ENCODE data around the gene TMEM273.

The TMEM273 gene

GRCh38 chr10:49207936-49208487 is 19.8 kb upstream of the TMEM273 start:
- no peak for TF ChIP-seq MAX (IDR thresholded peaks at IDR 0.05)
- TF ChIP-seq REST (IDR thresholded peaks at IDR 0.05; ENCODE audit: low read depth), result no peak
- no peak for TF ChIP-seq USF1 (IDR thresholded peaks at IDR 0.05)
- TF ChIP-seq YY1 (IDR thresholded peaks at IDR 0.05; ENCODE audit: low read depth), result no peak
- no peak for TF ChIP-seq CREB1 (IDR thresholded peaks at IDR 0.05; ENCODE audit: low read depth)
- no peak for TF ChIP-seq RAD21 (IDR thresholded peaks at IDR 0.05; ENCODE audit: low read depth)
- TF ChIP-seq CEBPB (IDR thresholded peaks at IDR 0.05), result no peak
- TF ChIP-seq TAF1 (IDR thresholded peaks at IDR 0.05; ENCODE audit: low read depth), result no peak
- no peak for TF ChIP-seq EGR1 (IDR thresholded peaks at IDR 0.05)
- TF ChIP-seq NFIC (IDR thresholded peaks at IDR 0.05), result no peak
- TF ChIP-seq EP300 (IDR thresholded peaks at IDR 0.05; ENCODE audit: borderline replicate concordance), result no peak
- TF ChIP-seq TEAD4 (IDR thresholded peaks at IDR 0.05), result no peak
- no peak for TF ChIP-seq ZBTB7A (IDR thresholded peaks at IDR 0.05; ENCODE audit: low read depth)
- no peak for TF ChIP-seq FOXM1 (IDR thresholded peaks at IDR 0.05; ENCODE audit: borderline replicate concordance, low read depth)
- no peak for TF ChIP-seq TCF12 (IDR thresholded peaks at IDR 0.05; ENCODE audit: low read depth)

GRCh38 chr10:49207113-49207512 is 18.9 kb upstream of the TMEM273 start:
- TF ChIP-seq EP300 (IDR thresholded peaks at IDR 0.05; ENCODE audit: borderline replicate concordance) (no peak), USF1 (IDR thresholded peaks at IDR 0.05) (no peak), EGR1 (IDR thresholded peaks at IDR 0.05) (no peak), TAF1 (IDR thresholded peaks at IDR 0.05; ENCODE audit: low read depth) (no peak), TEAD4 (IDR thresholded peaks at IDR 0.05) (no peak), FOXM1 (IDR thresholded peaks at IDR 0.05; ENCODE audit: borderline replicate concordance, low read depth) (no peak), ZBTB7A (IDR thresholded peaks at IDR 0.05; ENCODE audit: low read depth) (no peak), NFIC (IDR thresholded peaks at IDR 0.05) (no peak), TCF12 (IDR thresholded peaks at IDR 0.05; ENCODE audit: low read depth) (no peak), RAD21 (IDR thresholded peaks at IDR 0.05; ENCODE audit: low read depth) (no peak), MAX (IDR thresholded peaks at IDR 0.05) (no peak), YY1 (IDR thresholded peaks at IDR 0.05; ENCODE audit: low read depth) (no peak), CEBPB (IDR thresholded peaks at IDR 0.05) (no peak), REST (IDR thresholded peaks at IDR 0.05; ENCODE audit: low read depth) (no peak), CREB1 (IDR thresholded peaks at IDR 0.05; ENCODE audit: low read depth) (no peak)

- TF ChIP-seq CEBPB (IDR thresholded peaks at IDR 0.05), result no peak
- TF ChIP-seq CREB1 (IDR thresholded peaks at IDR 0.05; ENCODE audit: low read depth), result no peak
- TF ChIP-seq EGR1 (IDR thresholded peaks at IDR 0.05), result no peak
- TF ChIP-seq EP300 (IDR thresholded peaks at IDR 0.05; ENCODE audit: borderline replicate concordance), result no peak
- no peak for TF ChIP-seq YY1 (IDR thresholded peaks at IDR 0.05; ENCODE audit: low read depth)
- TF ChIP-seq REST (IDR thresholded peaks at IDR 0.05; ENCODE audit: low read depth), result no peak
- no peak for TF ChIP-seq TEAD4 (IDR thresholded peaks at IDR 0.05)
- no peak for TF ChIP-seq TCF12 (IDR thresholded peaks at IDR 0.05; ENCODE audit: low read depth)
- no peak for TF ChIP-seq USF1 (IDR thresholded peaks at IDR 0.05)
- no peak for TF ChIP-seq TAF1 (IDR thresholded peaks at IDR 0.05; ENCODE audit: low read depth)
- TF ChIP-seq MAX (IDR thresholded peaks at IDR 0.05), result no peak
- no peak for TF ChIP-seq ZBTB7A (IDR thresholded peaks at IDR 0.05; ENCODE audit: low read depth)
These were observed 17.0 kb upstream of the TMEM273 start for GRCh38 chr10:49205206-49205605.
